Skeletal muscle satellite cell (primary cell): ENCODE results near the gene TTLL13. TPM values are rescaled to one million over a fixed set of nuclear protein-coding genes. Genes with fewer than 3 reads are reported as not detected.

Source experiments
- small RNA-seq: library from RNA; depleted of rRNA; stranded (forward); fragments of <200 nt; gene quantifications from one replicate; pipeline ENCODE3, GENCODE V24; 2012

Gene TTLL13

Small RNA genes lying within 50 kb of the gene (small RNA-seq; reads per million reads assigned to genes)
- not detected for gene AC091167.3
- gene RN7SL736P, result not detected
